ENCODE results near the gene FANCL.

DNA sequence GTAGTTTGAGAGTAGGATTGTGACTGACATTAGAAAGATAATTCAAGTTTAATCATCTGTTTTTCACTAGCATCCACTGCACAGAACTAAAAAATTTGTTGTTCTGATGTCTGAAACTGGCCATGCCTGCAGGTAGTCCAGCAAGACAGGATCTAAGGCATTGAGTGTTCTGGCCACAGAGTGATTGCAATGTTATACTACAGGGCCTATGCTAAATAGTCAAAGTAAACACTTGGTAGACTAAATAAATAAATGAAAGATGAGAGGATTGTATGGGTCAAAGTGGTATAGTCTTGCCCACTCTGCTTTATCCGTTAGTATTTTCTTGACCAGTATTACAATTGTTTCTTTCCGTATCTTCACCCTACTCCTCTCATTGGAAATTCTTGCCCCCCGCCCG is 27.6 kb upstream of the FANCL start:
- no peak for TF ChIP-seq NR3C1 (CRISPR knock-in tag; IDR thresholded peaks at IDR 0.05)
- no peak for TF ChIP-seq NCOA1 (IDR thresholded peaks at IDR 0.05; ENCODE audit: low read depth)

Data from K562 (cell line).